Measurements from ENCODE around the gene COBL. TPM values are rescaled to one million over a fixed set of nuclear protein-coding genes. Genes with fewer than 3 reads are reported as not detected.

The COBL gene
- total RNA-seq, 1 donor from 2014 or later = 1.4 TPM

GRCh38 chr7:51046482-51046881, 270.1 kb downstream of the COBL start:
- no peak for DNase-seq (ENCODE audit: low read depth)

GRCh38 chr7:51046103-51046466, 270.5 kb downstream of the COBL start:
- DNase-seq (ENCODE audit: low read depth) = no peak

- peak; percentile 99 for DNase-seq (ENCODE audit: low read depth)
These were observed 271.1 kb downstream of the COBL start for GRCh38 chr7:51045319-51046102.

GRCh38 chr7:51043461-51043860, 273.1 kb downstream of the COBL start:
- DNase-seq (ENCODE audit: low read depth) = no peak

- DNase-seq (ENCODE audit: low read depth) = no peak
These were observed 275.8 kb downstream of the COBL start for GRCh38 chr7:51040787-51041186.

- no peak for DNase-seq (ENCODE audit: low read depth)
These were observed 278.0 kb downstream of the COBL start for GRCh38 chr7:51038573-51038972.

- no peak for DNase-seq (ENCODE audit: low read depth)
These were observed 280.9 kb downstream of the COBL start for GRCh38 chr7:51035716-51036115.

GRCh38 chr7:51034521-51035264, 281.9 kb downstream of the COBL start:
- peak; percentile 88 for DNase-seq (ENCODE audit: low read depth)

GRCh38 chr7:51033727-51034520, 282.7 kb downstream of the COBL start:
- no peak for DNase-seq (ENCODE audit: low read depth)

GRCh38 chr7:51031791-51032515, 284.7 kb downstream of the COBL start:
- no peak for DNase-seq (ENCODE audit: low read depth)

GRCh38 chr7:51031216-51031615, 285.4 kb downstream of the COBL start:
- no peak for DNase-seq (ENCODE audit: low read depth)

GRCh38 chr7:51029701-51030191, 286.9 kb downstream of the COBL start:
- DNase-seq (ENCODE audit: low read depth) = peak; percentile 66

- DNase-seq (ENCODE audit: low read depth) = no peak
These were observed 287.5 kb downstream of the COBL start for GRCh38 chr7:51029131-51029530.

- no peak for DNase-seq (ENCODE audit: low read depth)
These were observed 288.4 kb downstream of the COBL start for GRCh38 chr7:51027935-51028830.

- DNase-seq (ENCODE audit: low read depth) = no peak
These were observed 289.3 kb downstream of the COBL start for GRCh38 chr7:51027106-51027934.

GRCh38 chr7:51026341-51026740, 290.3 kb downstream of the COBL start:
- no peak for DNase-seq (ENCODE audit: low read depth)

- DNase-seq (ENCODE audit: low read depth) = no peak
These were observed 290.9 kb downstream of the COBL start for GRCh38 chr7:51025668-51026067.

- no peak for DNase-seq (ENCODE audit: low read depth)
These were observed 291.7 kb downstream of the COBL start for GRCh38 chr7:51024867-51025266.

GRCh38 chr7:51023547-51023946, 293.1 kb downstream of the COBL start:
- DNase-seq (ENCODE audit: low read depth) = no peak

GRCh38 chr7:51022821-51023220, 293.8 kb downstream of the COBL start:
- DNase-seq (ENCODE audit: low read depth) = no peak
